Lung (tissue), 12 donors: ENCODE measurements around the gene CCDC15. TPM values are rescaled to one million over a fixed set of nuclear protein-coding genes. Genes with fewer than 3 reads are reported as not detected.

Source experiments
- ATAC-seq: fragments of 200-7000 bp; cut with Tn5 transposase; one replicate; pipeline ENCODE4 v1.9.1; 2020; ENCODE audit warnings: moderate number of reproducible peaks; ENCODE audit not compliant: insufficient read depth, low FRiP score
- DNase-seq, 3 donors: peaks; one replicate each; pipeline ENCODE4 v3.0.0-alpha.2; 2013 to 2017
- H3K27ac ChIP-seq, 2 donors: one replicate each; pipeline ENCODE4 v1.5.1; 2013; ENCODE audit warnings: mild to moderate bottlenecking in 2 of 2, moderate library complexity in 2 of 2, control low read depth in 1 of 2, inconsistent platforms in 1 of 2, low read depth in 1 of 2, low read length in 1 of 2
- H3K27me3 ChIP-seq, 3 donors: one replicate each; pipeline ENCODE4 v1.5.1; 2013; ENCODE audit warnings: low read length in 2 of 3; ENCODE audit not compliant: control insufficient read depth in 3 of 3, insufficient read depth in 3 of 3
- H3K36me3 ChIP-seq, 4 donors: one replicate each; pipeline ENCODE4 v1.5.1; 2013; ENCODE audit warnings: low read length in 4 of 4, mild to moderate bottlenecking in 1 of 4, moderate library complexity in 1 of 4; ENCODE audit not compliant: control insufficient read depth in 4 of 4, insufficient read depth in 4 of 4
- H3K4me1 ChIP-seq, 5 donors: one replicate each; pipeline ENCODE4 v1.5.1; 2013; ENCODE audit warnings: low read length in 5 of 5, mild to moderate bottlenecking in 2 of 5, moderate library complexity in 1 of 5; ENCODE audit not compliant: control insufficient read depth in 5 of 5, insufficient read depth in 5 of 5
- H3K4me3 ChIP-seq: one replicate; pipeline ENCODE4 v1.5.1; 2013; ENCODE audit warnings: mild to moderate bottlenecking, control low read depth, moderate library complexity
- H3K9ac ChIP-seq, 2 donors: one replicate each; pipeline ENCODE4 v1.5.1; 2013; ENCODE audit warnings: low read length in 2 of 2, control low read depth in 1 of 2; ENCODE audit not compliant: insufficient read depth in 1 of 2
- H3K9me3 ChIP-seq, 4 donors: one replicate each; pipeline ENCODE4 v1.5.1; 2013; ENCODE audit warnings: low read length in 3 of 4, mild to moderate bottlenecking in 1 of 4, moderate library complexity in 1 of 4; ENCODE audit not compliant: control insufficient read depth in 4 of 4, insufficient read depth in 3 of 4
- WGBS, 2 donors: extraction: QIAGEN DNeasy Blood & Tissue Kit; methylation state at CpG; one replicate each; pipeline ENCODE4 v1.1.7; 2013; 5-methylcytosine and 5-hydroxymethylcytosine counted together
- polyA plus RNA-seq, 2 donors: library from polyadenylated mRNA; stranded (reverse); fragments of 200-250 nt; gene quantifications; one replicate each; pipeline ENCODE4 v1.2.1, GENCODE V29; 2013
- total RNA-seq, 2 donors: library from RNA; depleted of rRNA in 1 of 2; stranded (reverse); fragments of >200 nt in 1 of 2; gene quantifications; one replicate each; pipeline ENCODE4 v1.2.1, GENCODE V29; 2014 to 2021
- TF ChIP-seq, protein P1 (sequence below): IDR thresholded peaks from 2 replicates; pipeline ENCODE4 v1.5.1; 2012; ENCODE audit warnings: mild to moderate bottlenecking; ENCODE audit errors: control extremely low read depth, extremely low read depth
- donor health status: control.
- donor health status: control.
- donor health status: Bipolar disorder and iron deficiency.
- donor health status: healthy.
- donor health status: DM: yes; HTN: yes; CAD: no.

CCDC15 gene
- total and polyA plus RNA-seq, 4 donors: 0.65 to 5.1 (median 1.1) TPM

- ATAC-seq: no peak
- Histone ChIP-seq H3K4me1 (no peaks in the 10 kb centered on the region), H3K9me3 (no peaks in the 10 kb centered on the region), H3K27ac (no peak overlapping the region), H3K27me3 (no peaks in the 10 kb centered on the region), H3K9ac (no peak overlapping the region), H3K36me3 (no peaks in the 10 kb centered on the region), H3K4me3 (no peak overlapping the region)
- 73 to 82% methylated on average over 18 of the region's 18 CpGs for WGBS, 2 donors
- TF ChIP-seq, protein P1, sequence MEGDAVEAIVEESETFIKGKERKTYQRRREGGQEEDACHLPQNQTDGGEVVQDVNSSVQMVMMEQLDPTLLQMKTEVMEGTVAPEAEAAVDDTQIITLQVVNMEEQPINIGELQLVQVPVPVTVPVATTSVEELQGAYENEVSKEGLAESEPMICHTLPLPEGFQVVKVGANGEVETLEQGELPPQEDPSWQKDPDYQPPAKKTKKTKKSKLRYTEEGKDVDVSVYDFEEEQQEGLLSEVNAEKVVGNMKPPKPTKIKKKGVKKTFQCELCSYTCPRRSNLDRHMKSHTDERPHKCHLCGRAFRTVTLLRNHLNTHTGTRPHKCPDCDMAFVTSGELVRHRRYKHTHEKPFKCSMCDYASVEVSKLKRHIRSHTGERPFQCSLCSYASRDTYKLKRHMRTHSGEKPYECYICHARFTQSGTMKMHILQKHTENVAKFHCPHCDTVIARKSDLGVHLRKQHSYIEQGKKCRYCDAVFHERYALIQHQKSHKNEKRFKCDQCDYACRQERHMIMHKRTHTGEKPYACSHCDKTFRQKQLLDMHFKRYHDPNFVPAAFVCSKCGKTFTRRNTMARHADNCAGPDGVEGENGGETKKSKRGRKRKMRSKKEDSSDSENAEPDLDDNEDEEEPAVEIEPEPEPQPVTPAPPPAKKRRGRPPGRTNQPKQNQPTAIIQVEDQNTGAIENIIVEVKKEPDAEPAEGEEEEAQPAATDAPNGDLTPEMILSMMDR: no peak
- no peak for DNase-seq
Observed at GRCh38 chr11:125079151-125079877, 125.3 kb downstream of the CCDC15 start.

DNA sequence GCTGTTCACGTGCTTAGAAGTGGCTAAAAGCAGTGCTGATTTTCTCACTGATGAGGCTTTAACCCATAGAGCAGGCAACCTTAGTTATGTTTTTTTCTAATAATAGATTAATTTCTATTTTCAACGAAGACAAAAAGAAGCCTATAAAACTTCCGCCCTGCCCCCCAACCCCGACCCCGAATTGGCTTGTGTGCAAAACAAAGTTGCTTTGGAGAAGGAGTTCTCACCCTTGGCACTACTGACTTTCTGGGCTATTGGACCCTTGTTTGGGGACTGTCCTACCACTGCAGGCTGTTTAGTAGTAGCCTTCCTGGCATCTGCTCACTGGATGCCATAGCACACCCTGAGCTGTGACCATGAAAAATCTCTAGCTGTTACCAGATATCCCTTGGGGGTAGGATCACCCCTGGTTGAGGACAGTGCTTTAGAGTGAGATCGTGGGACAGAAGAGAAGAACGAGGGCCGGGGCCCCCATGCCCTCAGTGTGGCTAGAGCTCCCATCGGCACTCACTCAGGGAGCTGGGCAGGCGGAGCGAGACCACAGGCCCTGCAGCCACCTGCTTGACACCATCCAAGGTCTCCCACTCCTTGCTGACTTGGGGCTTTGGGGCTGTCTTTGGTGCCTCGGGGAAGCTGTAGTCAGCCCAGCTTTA lies 126.0 kb downstream of the CCDC15 start:
- TF ChIP-seq, protein P1: no peak
- Histone ChIP-seq H3K27ac (no peak overlapping the region), H3K9ac (no peak overlapping the region), H3K9me3 (no peaks in the 10 kb centered on the region), H3K4me1 (no peaks in the 10 kb centered on the region), H3K27me3 (no peaks in the 10 kb centered on the region), H3K4me3 (no peak overlapping the region), H3K36me3 (no peaks in the 10 kb centered on the region)
- ATAC-seq: no peak
- 88 to 96% methylated on average over 12 of the region's 12 CpGs for WGBS, 2 donors
- DNase-seq: no peak

DNA sequence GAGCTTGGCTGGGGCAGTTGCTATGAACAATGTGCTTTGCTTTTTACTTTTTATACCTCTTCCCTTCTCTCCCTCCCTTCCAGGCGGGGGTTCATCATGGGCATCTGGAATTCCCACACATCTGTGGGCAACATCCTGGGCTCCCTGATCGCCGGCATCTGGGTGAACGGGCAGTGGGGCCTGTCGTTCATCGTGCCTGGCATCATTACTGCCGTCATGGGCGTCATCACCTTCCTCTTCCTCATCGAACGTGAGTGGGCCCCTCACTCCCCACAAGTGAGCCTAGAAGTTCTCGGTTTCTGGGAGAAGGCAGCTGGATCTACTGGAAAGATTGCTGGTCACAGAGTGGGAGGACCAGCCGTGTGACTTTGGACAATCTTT lies 126.5 kb downstream of the CCDC15 start:
- no peaks in the 10 kb centered on the region for H3K36me3 ChIP-seq
- TF ChIP-seq, protein P1: no peak
- H3K27ac ChIP-seq: no peak overlapping the region
- no peak overlapping the region for H3K9ac ChIP-seq
- ATAC-seq (no peak), DNase-seq (no peak)
- H3K9me3 ChIP-seq: no peaks in the 10 kb centered on the region
- WGBS, 2 donors: 88 to 89% methylated on average over 12 of the region's 12 CpGs
- no peak overlapping the region for H3K4me3 ChIP-seq
- no peaks in the 10 kb centered on the region for H3K4me1 ChIP-seq
- no peaks in the 10 kb centered on the region for H3K27me3 ChIP-seq
